ENCODE measurements around the gene PARD3B. TPM values are rescaled to one million over a fixed set of nuclear protein-coding genes. Genes with fewer than 3 reads are reported as not detected.

PARD3B gene
- total RNA-seq, 1 experiment from 2014 or later = 7.6 TPM

GRCh38 chr2:204748286-204748685, 203.0 kb downstream of the PARD3B start:
- Histone ChIP-seq H3K36me3 (ENCODE audit: insufficient read depth, low read length, poor library complexity, severe bottlenecking) (no peaks in the 10 kb centered on the region), H3K9me3 (ENCODE audit: low read depth, low read length, poor library complexity, severe bottlenecking) (no peaks in the 10 kb centered on the region), H3K4me1 (ENCODE audit: insufficient read depth, low read length, poor library complexity, severe bottlenecking) (no peaks in the 10 kb centered on the region), H3K4me3 (ENCODE audit: low read depth, low read length, poor library complexity, severe bottlenecking) (no peak overlapping the region), H3K27me3 (replicated peaks; ENCODE audit: insufficient read depth, low read depth, low read length, poor library complexity) (no peaks in the 10 kb centered on the region), H3K27ac (ENCODE audit: low read depth, low read length, poor library complexity, severe bottlenecking) (no peak overlapping the region)
- no peak for DNase-seq (ENCODE audit: low spot score)
- no TSS peak for BruUV-seq (replicated peaks)
- ChIA-PET CTCF (no interaction called here), POLR2A (ENCODE audit: low non-redundant PET) (no interaction called here)
- intact Hi-C loops (cut with micrococcal nuclease; ENCODE audit: unreplicated experiment) = no loop called here
- no peak for TF ChIP-seq CTCF (conservative IDR thresholded peaks at IDR 0.05; ENCODE audit: low read depth, low read length)
- TF ChIP-seq EZH2 (IDR thresholded peaks at IDR 0.05; ENCODE audit: borderline replicate concordance, low read depth, low read length, poor library complexity, severe bottlenecking) = no peak

GRCh38 chr2:204749319-204749718, 204.0 kb downstream of the PARD3B start:
- BruUV-seq (replicated peaks) = no TSS peak

GRCh38 chr2:204750389-204750788, 205.1 kb downstream of the PARD3B start:
- no peaks in the 10 kb centered on the region for H3K27me3 ChIP-seq (replicated peaks; ENCODE audit: insufficient read depth, low read depth, low read length, poor library complexity)
- intact Hi-C loops (cut with micrococcal nuclease; ENCODE audit: unreplicated experiment) = no loop called here

More at GRCh38 chr2:204749319-204749718, 204.0 kb downstream of the PARD3B start:
- Histone ChIP-seq H3K4me1 (ENCODE audit: insufficient read depth, low read length, poor library complexity, severe bottlenecking) (no peaks in the 10 kb centered on the region), H3K9me3 (ENCODE audit: low read depth, low read length, poor library complexity, severe bottlenecking) (no peaks in the 10 kb centered on the region), H3K27ac (ENCODE audit: low read depth, low read length, poor library complexity, severe bottlenecking) (no peak overlapping the region), H3K4me3 (ENCODE audit: low read depth, low read length, poor library complexity, severe bottlenecking) (no peak overlapping the region), H3K36me3 (ENCODE audit: insufficient read depth, low read length, poor library complexity, severe bottlenecking) (no peaks in the 10 kb centered on the region), H3K27me3 (replicated peaks; ENCODE audit: insufficient read depth, low read depth, low read length, poor library complexity) (no peaks in the 10 kb centered on the region)
- no peak for DNase-seq (ENCODE audit: low spot score)
- TF ChIP-seq CTCF (conservative IDR thresholded peaks at IDR 0.05; ENCODE audit: low read depth, low read length) (no peak), EZH2 (IDR thresholded peaks at IDR 0.05; ENCODE audit: borderline replicate concordance, low read depth, low read length, poor library complexity, severe bottlenecking) (no peak)
- ChIA-PET POLR2A (ENCODE audit: low non-redundant PET) (interaction anchor here (0.6 kb wide), 1 partner anchor 472 kb away, joined by 5 read pairs; no protein-coding TSS in a partner anchor), CTCF (no interaction called here)
- intact Hi-C loops (cut with micrococcal nuclease; ENCODE audit: unreplicated experiment) = no loop called here

More at GRCh38 chr2:204750389-204750788, 205.1 kb downstream of the PARD3B start:
- H3K4me3 ChIP-seq (ENCODE audit: low read depth, low read length, poor library complexity, severe bottlenecking) = no peak overlapping the region
- H3K4me1 ChIP-seq (ENCODE audit: insufficient read depth, low read length, poor library complexity, severe bottlenecking) = no peaks in the 10 kb centered on the region
- DNase-seq (ENCODE audit: low spot score) = no peak
- no TSS peak for BruUV-seq (replicated peaks)
- no peak overlapping the region for H3K27ac ChIP-seq (ENCODE audit: low read depth, low read length, poor library complexity, severe bottlenecking)
- no peak for TF ChIP-seq CTCF (conservative IDR thresholded peaks at IDR 0.05; ENCODE audit: low read depth, low read length)
- TF ChIP-seq EZH2 (IDR thresholded peaks at IDR 0.05; ENCODE audit: borderline replicate concordance, low read depth, low read length, poor library complexity, severe bottlenecking) = no peak
- CTCF ChIA-PET = no interaction called here
- no peaks in the 10 kb centered on the region for H3K36me3 ChIP-seq (ENCODE audit: insufficient read depth, low read length, poor library complexity, severe bottlenecking)
- H3K9me3 ChIP-seq (ENCODE audit: low read depth, low read length, poor library complexity, severe bottlenecking) = no peaks in the 10 kb centered on the region
- POLR2A ChIA-PET (ENCODE audit: low non-redundant PET) = no interaction called here

All from A673 (cell line).